NB4 (cell line): Measurements from ENCODE around the gene GATAD1.

ENCODE experiments used
- DNase-seq: peaks from one replicate; pipeline ENCODE4 v3.0.0; 2010; ENCODE audit warnings: low read depth
- H3K4me3 ChIP-seq: one replicate; pipeline ENCODE4 v1.5.1; 2011; ENCODE audit warnings: mild to moderate bottlenecking, low read depth, low read length, moderate library complexity
- CTCF ChIP-seq: IDR thresholded peaks from one replicate; pipeline ENCODE4 v1.5.1; 2012; ENCODE audit warnings: low read depth, low read length
- MAX ChIP-seq: IDR thresholded peaks from 2 replicates; pipeline ENCODE4 v1.6.1; 2011; ENCODE audit warnings: low read depth, low read length
- MYC ChIP-seq: IDR thresholded peaks from 2 replicates; pipeline ENCODE4 v1.6.1; 2011; ENCODE audit warnings: low read depth, low read length
- POLR2A ChIP-seq: IDR thresholded peaks from 2 replicates; pipeline ENCODE4 v1.6.1; 2011; ENCODE audit warnings: mild to moderate bottlenecking; ENCODE audit not compliant: insufficient read length; ENCODE audit errors: extremely low read depth

The GATAD1 gene

GRCh38 chr7:92485267-92485892 is 38.1 kb downstream of the GATAD1 start:
- DNase-seq: no peak
- no peak for TF ChIP-seq CTCF
- no peak for TF ChIP-seq MAX
- TF ChIP-seq MYC: no peak
- TF ChIP-seq POLR2A: no peak
- H3K4me3 ChIP-seq: no peak overlapping the region

GRCh38 chr7:92485974-92486373 is 38.7 kb downstream of the GATAD1 start:
- DNase-seq: no peak
- TF ChIP-seq MAX (no peak), MYC (no peak), CTCF (no peak), POLR2A (no peak)
- no peak overlapping the region for H3K4me3 ChIP-seq

- TF ChIP-seq CTCF: no peak
- no peak for TF ChIP-seq MAX
- TF ChIP-seq MYC: no peak
- no peak for TF ChIP-seq POLR2A
- no peak for DNase-seq
- H3K4me3 ChIP-seq: no peak overlapping the region
Observed at GRCh38 chr7:92487804-92488203, 40.5 kb downstream of the GATAD1 start.

- TF ChIP-seq MAX (no peak), CTCF (no peak)
- H3K4me3 ChIP-seq: no peak overlapping the region
- no peak for DNase-seq
Observed at GRCh38 chr7:92489634-92490033, 42.4 kb downstream of the GATAD1 start.

- no peak for DNase-seq
- H3K4me3 ChIP-seq: no peak overlapping the region
- TF ChIP-seq POLR2A: no peak
- TF ChIP-seq MAX: no peak
- no peak for TF ChIP-seq CTCF
- TF ChIP-seq MYC: no peak
Observed at GRCh38 chr7:92496876-92497275, 49.6 kb downstream of the GATAD1 start.
